Ovary (tissue), 9 donors: Measurements from ENCODE around the gene ZDHHC23. TPM values are rescaled to one million over a fixed set of nuclear protein-coding genes. Genes with fewer than 3 reads are reported as not detected.
A peak's percentile ranks its signal among the peaks of the same experiment; 100 is the strongest.

Experiments
- DNase-seq, 5 donors: peaks; one replicate each; pipeline ENCODE4 v3.0.0-alpha.2; 2019 to 2020
- H3K27ac ChIP-seq, 2 donors: fragments of 200-600 bp; one replicate each; pipeline versions ENCODE4 v1.5.1 to v1.8.0; 2019 to 2022
- H3K27me3 ChIP-seq: fragments of 200-600 bp; one replicate; pipeline ENCODE4 v1.8.0; 2022
- H3K36me3 ChIP-seq: fragments of 200-600 bp; sonication (generic); one replicate; pipeline ENCODE4 v1.5.1; 2019
- H3K4me1 ChIP-seq: one replicate; pipeline ENCODE4 v1.8.1; 2013; ENCODE audit warnings: mild to moderate bottlenecking, moderate library complexity; ENCODE audit not compliant: insufficient read depth
- H3K4me3 ChIP-seq: fragments of 200-600 bp; sonication (generic); one replicate; pipeline ENCODE4 v1.5.1; 2017
- H3K9me3 ChIP-seq, 2 donors: fragments of 200-600 bp in 1 of 2; sonication (generic) in 1 of 2; one replicate each; pipeline versions ENCODE4 v1.5.1 to v1.8.1; 2013 to 2019; ENCODE audit warnings: mild to moderate bottlenecking in 1 of 2, moderate library complexity in 1 of 2
- EP300 ChIP-seq: sonication (generic); formaldehyde crosslinking; IDR thresholded peaks from one replicate; pipeline ENCODE4 v1.6.1; 2017; ENCODE audit warnings: antibody characterized with exemption
- POLR2A ChIP-seq: fragments of 450-650 bp; IDR thresholded peaks from one replicate; pipeline ENCODE4 v1.6.1; 2017; ENCODE audit warnings: antibody characterized with exemption, mild to moderate bottlenecking, moderate library complexity
- WGBS, 3 donors: extraction: QIAGEN DNeasy Blood & Tissue Kit in 1 of 3; methylation state at CpG; one replicate each; pipeline versions ENCODE4 v1.1.5 to v1.1.7; 2013 to 2017; 5-methylcytosine and 5-hydroxymethylcytosine counted together
- intact Hi-C, 4 donors: fragments of 100-400 bp; cut with DNase I; formaldehyde crosslinking; loops; one replicate each; pipeline versions ENCODE4 v1.11.0 to v1.15.1; 2022 to 2023
- polyA plus RNA-seq, 2 donors: library from polyadenylated mRNA; stranded (reverse); fragments of 200-250 nt in 1 of 2; fragments of 350-450 nt in 1 of 2; fragmentation: Illumina TruSeq in 1 of 2; extraction: RNeasy Lipid Tissue Mini Kit (QIAGEN cat#74804) in 1 of 2; gene quantifications; one replicate each; pipeline ENCODE4 v1.2.3, GENCODE V29; 2013 to 2014
- total RNA-seq, 7 donors: library from RNA; depleted of rRNA in 2 of 7; stranded (reverse); fragments of >200 nt in 2 of 7; fragmentation: NEBNext Ultra II Directional in 3 of 7; extraction: Animal tissue kit (Norgen Biotek cat#: 25700) in 3 of 7; gene quantifications; one replicate each; pipeline versions ENCODE4 v1.1.0 to v1.2.4, GENCODE V29; 2016 to 2023
- TF ChIP-seq, protein P1 (sequence below), 3 donors: fragments of 450-650 bp in 2 of 3; fragments of 200-600 bp in 1 of 3; IDR thresholded peaks; one replicate each; pipeline versions ENCODE4 v1.5.1 to v1.8.0; 2016 to 2022; ENCODE audit warnings: antibody characterized with exemption in 3 of 3, mild to moderate bottlenecking in 1 of 3
- donor health status: DM: no; HTN: no; CAD: no; lungs with moderate emphysema.
- donor health status: DM: no; HTN: no; CAD: no.
- donor health status: Bipolar disorder and iron deficiency.
- donor health status: DM: yes; HTN: yes; CAD: no.
- donor health status: DM: no; HTN: no; CAD: no.
- donor health status: DM: yes; HTN: yes; CAD: no.

The ZDHHC23 gene
- total and polyA plus RNA-seq, 9 donors = 0.80 to 6.7 (median 2.9) TPM

DNA sequence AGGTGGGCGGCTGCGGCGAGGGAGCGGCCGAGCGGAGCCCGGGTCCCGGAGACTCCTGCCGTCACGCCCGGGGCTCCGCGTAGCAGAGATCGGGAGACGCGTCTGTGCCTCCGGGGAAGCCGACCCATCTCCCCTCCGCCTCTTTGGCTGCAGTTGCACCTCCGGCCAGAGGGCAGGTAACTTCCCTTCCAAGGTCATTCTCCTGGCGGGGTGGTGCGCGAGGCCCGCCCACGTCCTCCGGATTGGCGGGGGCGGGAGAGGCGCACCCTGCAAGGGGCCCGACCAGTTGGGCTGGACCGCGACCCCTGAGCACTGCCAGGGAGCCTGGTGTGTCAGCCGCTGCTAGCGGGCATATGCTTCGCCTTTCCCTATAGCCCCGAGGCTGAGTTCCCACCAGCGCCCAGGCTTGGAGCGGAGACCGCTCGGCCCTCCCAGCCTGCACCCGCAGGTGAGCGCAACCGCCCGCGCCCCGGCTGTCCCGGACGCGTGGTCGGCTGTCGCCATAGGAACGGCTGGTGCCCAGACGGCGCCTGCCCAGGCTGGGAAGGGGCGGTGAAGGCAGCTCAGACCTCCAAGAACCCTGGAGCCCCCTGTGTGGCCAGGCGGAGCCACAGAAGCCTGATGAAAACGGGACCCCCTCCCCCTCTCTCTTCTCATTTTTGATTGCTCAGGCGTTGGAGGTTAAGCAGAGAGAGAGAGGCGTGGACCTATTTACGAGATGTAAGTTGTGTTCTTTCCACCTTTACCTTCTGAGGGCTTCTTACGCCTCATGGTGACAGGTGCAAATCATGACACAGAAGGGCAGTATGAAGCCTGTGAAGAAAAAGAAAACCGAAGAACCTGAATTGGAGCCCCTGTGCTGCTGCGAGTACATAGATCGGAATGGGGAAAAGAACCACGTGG is 453 bp downstream of the ZDHHC23 start:
- intact Hi-C loops = no loop called here
- Histone ChIP-seq H3K36me3 (no peaks in the 10 kb centered on the region), H3K27ac (no peak overlapping the region), H3K4me1 (no peaks in the 10 kb centered on the region), H3K9me3 (no peaks in the 10 kb centered on the region), H3K27me3 (no peaks in the 10 kb centered on the region), H3K4me3 (peak overlapping the region; percentile 66)
- no peak for TF ChIP-seq EP300
- TF ChIP-seq, protein P1, sequence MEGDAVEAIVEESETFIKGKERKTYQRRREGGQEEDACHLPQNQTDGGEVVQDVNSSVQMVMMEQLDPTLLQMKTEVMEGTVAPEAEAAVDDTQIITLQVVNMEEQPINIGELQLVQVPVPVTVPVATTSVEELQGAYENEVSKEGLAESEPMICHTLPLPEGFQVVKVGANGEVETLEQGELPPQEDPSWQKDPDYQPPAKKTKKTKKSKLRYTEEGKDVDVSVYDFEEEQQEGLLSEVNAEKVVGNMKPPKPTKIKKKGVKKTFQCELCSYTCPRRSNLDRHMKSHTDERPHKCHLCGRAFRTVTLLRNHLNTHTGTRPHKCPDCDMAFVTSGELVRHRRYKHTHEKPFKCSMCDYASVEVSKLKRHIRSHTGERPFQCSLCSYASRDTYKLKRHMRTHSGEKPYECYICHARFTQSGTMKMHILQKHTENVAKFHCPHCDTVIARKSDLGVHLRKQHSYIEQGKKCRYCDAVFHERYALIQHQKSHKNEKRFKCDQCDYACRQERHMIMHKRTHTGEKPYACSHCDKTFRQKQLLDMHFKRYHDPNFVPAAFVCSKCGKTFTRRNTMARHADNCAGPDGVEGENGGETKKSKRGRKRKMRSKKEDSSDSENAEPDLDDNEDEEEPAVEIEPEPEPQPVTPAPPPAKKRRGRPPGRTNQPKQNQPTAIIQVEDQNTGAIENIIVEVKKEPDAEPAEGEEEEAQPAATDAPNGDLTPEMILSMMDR (IDR thresholded peaks at IDR 0.05) = no peak
- no peak for TF ChIP-seq POLR2A
- WGBS, 3 donors = 1 to 3% (median 2%) methylated on average over 38 to 64 of the region's 65 CpGs
- DNase-seq = peak in 3 of 5 donors; percentile 15 to 42 (median 22)

DNA sequence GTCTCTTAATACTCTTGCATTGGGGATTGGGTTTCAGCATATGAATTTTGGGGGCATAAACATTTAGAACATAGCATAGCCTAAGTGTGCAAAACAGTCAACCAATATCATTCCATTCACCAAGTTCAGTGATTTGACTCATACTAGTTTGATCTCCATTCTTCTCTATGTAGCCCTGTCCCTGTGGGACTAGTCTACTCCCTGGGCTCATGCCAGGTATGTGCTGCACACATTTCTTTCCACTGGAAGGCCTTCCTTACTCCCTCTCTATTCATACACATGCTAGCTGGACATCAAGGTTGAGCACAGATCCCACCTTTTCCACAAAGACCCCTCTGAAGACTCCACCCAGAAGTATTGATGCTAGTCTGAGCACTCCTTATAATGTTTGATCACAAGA is 5.1 kb downstream of the ZDHHC23 start:
- no peak for DNase-seq
- no peak for TF ChIP-seq EP300
- no peak for TF ChIP-seq POLR2A
- TF ChIP-seq, protein P1 (IDR thresholded peaks at IDR 0.05) = no peak
- Histone ChIP-seq H3K4me3 (no peak overlapping the region), H3K4me1 (no peaks in the 10 kb centered on the region), H3K27ac (no peak overlapping the region), H3K36me3 (no peaks in the 10 kb centered on the region), H3K27me3 (no peaks in the 10 kb centered on the region), H3K9me3 (no peaks in the 10 kb centered on the region)
- intact Hi-C loops = no loop called here

DNA sequence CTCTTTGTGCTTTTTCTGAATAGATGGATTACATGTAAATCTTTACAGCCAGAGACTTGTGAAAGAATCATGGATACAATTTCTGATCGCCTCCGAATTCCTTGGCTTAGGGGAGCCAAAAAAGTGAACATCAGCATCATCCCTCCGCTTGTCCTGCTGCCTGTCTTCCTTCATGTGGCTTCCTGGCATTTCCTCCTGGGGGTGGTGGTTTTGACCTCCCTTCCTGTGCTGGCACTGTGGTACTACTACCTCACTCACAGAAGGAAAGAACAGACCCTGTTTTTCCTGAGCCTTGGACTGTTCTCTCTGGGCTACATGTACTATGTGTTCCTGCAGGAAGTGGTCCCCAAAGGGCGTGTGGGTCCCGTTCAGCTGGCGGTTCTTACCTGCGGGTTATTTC is 5.9 kb downstream of the ZDHHC23 start:
- intact Hi-C loops = no loop called here
- H3K27ac ChIP-seq = no peak overlapping the region
- WGBS, 3 donors = 78 to 86% (median 80%) methylated on average over 7 of the region's 7 CpGs

DNA sequence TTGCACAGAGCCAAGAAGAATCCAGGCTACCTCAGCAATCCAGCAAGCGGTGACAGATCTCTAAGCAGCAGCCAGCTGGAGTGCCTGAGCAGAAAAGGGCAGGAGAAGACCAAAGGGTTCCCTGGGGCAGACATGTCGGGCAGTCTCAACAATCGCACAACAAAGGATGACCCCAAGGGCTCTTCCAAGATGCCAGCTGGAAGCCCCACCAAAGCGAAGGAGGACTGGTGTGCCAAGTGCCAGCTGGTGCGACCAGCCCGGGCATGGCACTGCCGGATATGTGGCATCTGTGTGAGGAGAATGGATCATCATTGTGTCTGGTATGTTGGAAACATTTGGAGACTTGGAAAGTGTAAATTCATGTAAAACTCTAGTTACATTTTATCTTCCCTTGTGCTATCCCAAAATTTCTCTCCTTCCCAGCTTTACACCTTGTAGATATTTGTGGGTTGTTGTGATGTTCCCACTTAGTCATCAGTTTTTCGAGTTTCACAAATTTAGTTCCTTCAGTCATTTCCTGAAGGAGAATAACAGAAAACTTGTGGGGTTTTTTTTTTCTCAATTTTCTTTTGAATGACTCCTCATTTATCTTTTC is 6.4 kb downstream of the ZDHHC23 start:
- intact Hi-C loops = no loop called here
- TF ChIP-seq POLR2A (no peak), EP300 (no peak)
- TF ChIP-seq, protein P1 (IDR thresholded peaks at IDR 0.05) = no peak
- H3K27ac ChIP-seq = no peak overlapping the region
- H3K9me3 ChIP-seq = no peaks in the 10 kb centered on the region
- H3K27me3 ChIP-seq = no peaks in the 10 kb centered on the region
- no peaks in the 10 kb centered on the region for H3K36me3 ChIP-seq
- H3K4me3 ChIP-seq = no peak overlapping the region
- DNase-seq = no peak
- WGBS, 3 donors = 80 to 89% (median 84%) methylated on average over 8 of the region's 8 CpGs
- H3K4me1 ChIP-seq = no peaks in the 10 kb centered on the region

More for the DNA sequence above, 5.9 kb downstream of the ZDHHC23 start:
- Histone ChIP-seq H3K4me3 (no peak overlapping the region), H3K27me3 (no peaks in the 10 kb centered on the region), H3K9me3 (no peaks in the 10 kb centered on the region), H3K36me3 (no peaks in the 10 kb centered on the region), H3K4me1 (no peaks in the 10 kb centered on the region)
- TF ChIP-seq POLR2A (no peak), EP300 (no peak)
- TF ChIP-seq, protein P1 (IDR thresholded peaks at IDR 0.05) = no peak
- DNase-seq = no peak
